ENCODE data around the gene XPNPEP3.

Gene XPNPEP3

DNA sequence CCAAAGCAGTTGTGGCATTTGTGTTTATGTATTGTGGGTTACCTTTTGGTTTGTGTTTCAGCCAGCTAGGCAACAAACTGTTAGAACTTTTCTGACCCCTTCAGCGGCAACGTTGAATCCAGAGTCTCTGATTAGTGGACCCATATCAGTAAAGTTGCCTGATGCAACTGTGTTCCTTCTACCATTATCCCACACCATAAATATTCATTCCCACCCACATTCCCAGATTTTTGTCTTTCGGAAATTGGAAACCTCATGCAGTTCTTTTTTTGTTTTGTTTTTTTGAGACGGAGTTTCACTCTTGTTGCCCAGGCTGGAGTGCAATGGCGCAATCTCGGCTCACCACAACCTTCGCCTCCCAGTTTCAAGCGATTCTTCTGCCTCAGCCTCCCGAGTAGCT, 63.6 kb downstream of the XPNPEP3 start:
- intact Hi-C loops (cut with DNase I): no loop called here
- no peak for DNase-seq

GRCh38 chr22:40922484-40923303, 65.7 kb downstream of the XPNPEP3 start:
- no peak for DNase-seq
- intact Hi-C loops (cut with DNase I): loop anchor here (2.0 kb wide), 1 partner anchor 604 kb away; no protein-coding TSS in a partner anchor

- intact Hi-C loops (cut with DNase I): no loop called here
- no peak for DNase-seq
Measured at GRCh38 chr22:40928657-40929056, 71.7 kb downstream of the XPNPEP3 start.

DNA sequence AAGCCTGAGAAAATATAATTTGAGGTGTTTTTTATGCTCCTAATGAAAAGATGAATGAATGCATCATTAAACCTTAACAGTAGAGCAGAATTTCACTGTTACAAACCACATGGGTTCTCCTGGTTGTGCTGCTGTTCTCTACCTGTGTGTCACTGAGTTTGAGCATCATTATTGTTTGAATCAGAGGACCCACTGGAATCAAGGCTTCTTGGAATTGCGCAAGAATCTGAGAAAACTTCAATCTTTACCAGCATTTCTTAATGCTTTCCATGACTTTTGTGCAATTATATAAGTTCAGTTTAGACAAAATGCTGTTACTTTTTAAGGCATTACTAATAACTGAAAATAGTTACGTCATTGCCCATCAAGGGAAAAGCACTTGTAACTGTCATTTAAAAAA, 75.4 kb downstream of the XPNPEP3 start:
- intact Hi-C loops (cut with DNase I): no loop called here
- DNase-seq: no peak

DNA sequence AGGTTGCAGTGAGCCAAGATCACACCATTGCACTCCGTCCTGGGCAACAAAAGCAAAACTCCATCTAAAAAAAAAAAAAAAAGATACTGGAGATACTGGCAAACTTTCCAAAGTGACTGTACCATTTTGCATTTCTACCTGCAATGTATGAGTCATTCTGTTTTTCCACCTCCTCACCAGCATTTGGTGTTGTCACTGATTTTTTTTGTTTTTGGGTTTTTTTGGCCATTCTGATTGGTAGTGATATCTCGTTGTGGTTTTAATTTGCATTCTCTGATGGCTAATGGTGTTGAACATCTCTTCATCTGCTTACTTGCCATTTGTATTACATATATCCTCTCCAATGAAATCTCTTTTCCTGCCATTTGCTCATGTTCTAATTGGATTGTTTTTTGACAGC, 82.3 kb downstream of the XPNPEP3 start:
- no peak for DNase-seq
- intact Hi-C loops (cut with DNase I): no loop called here

DNA sequence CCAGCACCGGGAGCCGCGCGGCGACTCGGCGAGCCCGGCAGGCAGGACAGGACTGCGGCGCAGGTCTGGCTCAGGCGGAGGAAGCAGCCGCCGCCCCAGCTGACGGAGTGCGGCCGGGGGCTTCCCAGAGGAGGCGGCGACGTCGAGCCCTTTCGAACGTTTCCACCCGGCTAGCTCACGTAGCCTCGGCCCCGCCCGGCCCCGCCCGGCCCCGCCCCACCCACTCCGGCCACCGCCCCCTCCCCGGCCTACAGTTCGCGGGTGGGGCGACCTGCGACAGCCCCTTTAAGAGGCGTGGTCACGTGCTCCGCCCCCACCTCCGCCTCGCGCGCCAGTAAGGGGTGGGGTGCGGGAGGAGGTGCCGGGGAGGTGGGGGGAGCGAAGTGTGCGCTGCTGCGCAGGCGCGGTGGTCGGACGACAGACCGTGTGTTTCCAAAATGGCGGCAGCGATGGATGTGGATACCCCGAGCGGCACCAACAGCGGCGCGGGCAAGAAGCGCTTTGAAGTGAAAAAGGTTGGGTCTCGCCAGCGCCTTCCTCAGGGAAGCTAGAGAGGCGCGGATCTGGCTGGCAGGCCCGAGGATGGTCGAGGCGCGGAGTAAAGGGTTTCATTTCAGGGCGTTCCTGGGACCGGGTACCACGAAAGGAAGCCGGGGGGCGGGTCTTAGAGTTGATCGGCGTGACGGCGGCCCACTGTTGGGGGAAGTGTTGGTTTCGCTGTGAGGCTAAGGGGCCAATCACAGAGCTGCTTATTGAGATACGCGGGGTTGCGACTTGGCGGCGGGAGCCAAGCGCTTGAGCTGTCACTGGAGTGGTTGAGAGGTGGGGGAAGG, 94.2 kb downstream of the XPNPEP3 start, which contains the start of gene RBX1:
Gene RBX1 (plus strand): TSS at position 417 of the 833 bp plus-strand sequence. CDS start 21 bp downstream, at position 438.
- intact Hi-C loops (cut with DNase I): loop anchor here (5.0 kb wide), 2 partner anchors 246 to 431 kb away; partner anchors contain the start of gene TEF

GRCh38 chr22:40951795-40952605, 95.1 kb downstream of the XPNPEP3 start:
- DNase-seq: no peak
- intact Hi-C loops (cut with DNase I): loop anchor here (5.0 kb wide), 2 partner anchors 245 to 430 kb away; partner anchors contain the start of gene TEF

More for the DNA sequence above, 94.2 kb downstream of the XPNPEP3 start, which contains the start of gene RBX1:
- DNase-seq: peak; percentile 96 to 100 (median 98)

DNA sequence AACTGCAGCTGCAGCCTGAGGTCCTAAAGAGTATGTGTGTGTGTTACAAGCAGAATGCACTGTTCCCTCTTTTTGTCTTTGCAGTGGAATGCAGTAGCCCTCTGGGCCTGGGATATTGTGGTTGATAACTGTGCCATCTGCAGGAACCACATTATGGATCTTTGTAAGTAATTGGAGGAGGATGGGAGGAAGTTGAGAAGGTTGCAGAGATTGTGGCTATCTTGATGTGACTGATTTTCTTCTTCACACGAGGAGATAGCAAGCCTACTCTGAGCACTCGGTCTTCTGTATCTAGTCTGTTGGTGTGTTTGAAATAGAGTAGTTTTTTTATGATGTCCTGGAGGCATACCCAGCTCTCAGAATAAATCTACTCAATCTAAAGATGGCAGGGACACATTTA, 96.5 kb downstream of the XPNPEP3 start:
- no peak for DNase-seq
- intact Hi-C loops (cut with DNase I): loop anchor here (5.0 kb wide), 2 partner anchors 244 to 429 kb away; partner anchors contain the start of gene TEF

DNA sequence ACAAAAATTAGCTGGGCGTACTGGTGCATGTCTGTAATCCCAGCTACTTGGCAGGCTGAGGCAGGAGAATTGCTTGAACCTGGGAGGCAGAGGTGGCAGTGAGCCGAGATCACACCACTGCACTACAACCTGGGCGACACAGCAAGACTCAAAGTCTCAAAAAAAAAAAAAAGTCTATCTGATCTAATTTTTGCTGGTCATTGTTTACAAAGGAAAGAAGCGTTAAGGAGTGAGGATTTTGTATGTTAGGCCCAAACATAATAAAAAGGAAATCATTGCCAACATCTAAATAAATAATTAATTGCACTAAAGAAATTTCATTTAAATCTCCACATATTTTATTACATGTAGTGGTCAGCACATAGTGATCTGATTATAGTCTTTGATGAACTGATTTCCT, 97.2 kb downstream of the XPNPEP3 start:
- intact Hi-C loops (cut with DNase I): loop anchor here (5.0 kb wide), 2 partner anchors 243 to 428 kb away; partner anchors contain the start of gene TEF
- DNase-seq: no peak

GRCh38 chr22:40955571-40955970, 98.6 kb downstream of the XPNPEP3 start:
- intact Hi-C loops (cut with DNase I): no loop called here
- DNase-seq: no peak

DNA sequence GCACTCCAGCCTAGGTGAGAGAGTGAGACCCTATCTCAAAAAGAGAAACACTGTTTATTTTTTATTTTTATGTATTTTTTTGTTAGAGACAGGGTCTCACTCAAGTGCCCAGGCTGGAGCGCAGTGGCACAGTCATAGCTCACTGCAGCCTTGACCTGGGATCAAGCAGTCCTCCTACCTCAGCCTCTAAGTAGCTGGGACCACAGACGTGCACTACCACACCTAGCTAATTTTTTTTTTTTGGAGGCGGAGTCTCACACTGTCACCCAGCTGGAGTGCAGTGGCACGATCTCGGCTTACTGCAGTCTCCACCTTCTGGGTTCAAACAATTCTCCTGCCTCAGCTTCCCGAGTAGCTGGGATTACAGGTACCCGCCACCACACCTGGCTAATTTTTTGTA, 100.7 kb downstream of the XPNPEP3 start:
- no peak for DNase-seq
- intact Hi-C loops (cut with DNase I): no loop called here

GRCh38 chr22:40958299-40958698, 101.4 kb downstream of the XPNPEP3 start:
- intact Hi-C loops (cut with DNase I): no loop called here
- no peak for DNase-seq

DNA sequence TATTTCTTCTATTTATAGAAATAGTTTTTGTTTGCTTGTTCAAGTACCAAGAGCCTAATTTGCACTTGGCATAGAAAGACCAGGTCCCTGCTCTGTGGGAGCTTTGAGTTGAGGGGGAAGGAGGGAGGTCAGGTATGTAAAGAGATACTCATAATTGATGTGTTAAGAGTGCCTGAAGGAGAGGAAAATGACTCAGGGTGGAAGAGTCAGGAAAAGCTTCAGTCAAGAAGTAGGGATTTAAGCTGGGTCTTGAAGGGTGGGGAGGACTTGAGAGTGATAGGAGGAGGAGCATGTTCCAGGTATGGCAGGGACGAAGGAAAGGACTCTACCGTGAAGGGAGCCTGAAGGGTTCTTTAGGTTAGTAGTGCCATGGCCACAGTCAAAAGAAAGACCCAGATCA, 103.2 kb downstream of the XPNPEP3 start:
- DNase-seq: no peak
- intact Hi-C loops (cut with DNase I): no loop called here

- intact Hi-C loops (cut with DNase I): no loop called here
- DNase-seq: peak in 1 of 10 donors; percentile 48
Measured at GRCh38 chr22:40965936-40966725, 109.2 kb downstream of the XPNPEP3 start.

DNA sequence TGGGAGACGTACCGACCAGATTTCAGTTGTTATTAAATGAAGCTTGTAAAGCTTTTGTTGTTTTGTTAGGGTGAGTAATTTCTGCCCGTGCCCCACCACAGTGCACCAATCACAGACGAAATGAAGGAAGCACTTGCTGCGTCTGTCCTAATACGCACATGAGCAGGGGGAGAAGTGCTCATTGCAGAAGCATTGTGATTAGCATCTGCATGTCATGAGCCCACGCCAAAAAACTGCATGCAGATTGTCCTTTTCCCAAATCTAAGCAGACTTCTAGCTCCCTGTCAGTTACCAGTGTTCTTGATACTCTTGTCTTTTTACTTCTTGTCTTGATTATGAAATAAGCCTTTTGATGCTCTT, 109.8 kb downstream of the XPNPEP3 start:
- peak in 1 of 10 donors; percentile 55 for DNase-seq
- intact Hi-C loops (cut with DNase I): no loop called here

DNA sequence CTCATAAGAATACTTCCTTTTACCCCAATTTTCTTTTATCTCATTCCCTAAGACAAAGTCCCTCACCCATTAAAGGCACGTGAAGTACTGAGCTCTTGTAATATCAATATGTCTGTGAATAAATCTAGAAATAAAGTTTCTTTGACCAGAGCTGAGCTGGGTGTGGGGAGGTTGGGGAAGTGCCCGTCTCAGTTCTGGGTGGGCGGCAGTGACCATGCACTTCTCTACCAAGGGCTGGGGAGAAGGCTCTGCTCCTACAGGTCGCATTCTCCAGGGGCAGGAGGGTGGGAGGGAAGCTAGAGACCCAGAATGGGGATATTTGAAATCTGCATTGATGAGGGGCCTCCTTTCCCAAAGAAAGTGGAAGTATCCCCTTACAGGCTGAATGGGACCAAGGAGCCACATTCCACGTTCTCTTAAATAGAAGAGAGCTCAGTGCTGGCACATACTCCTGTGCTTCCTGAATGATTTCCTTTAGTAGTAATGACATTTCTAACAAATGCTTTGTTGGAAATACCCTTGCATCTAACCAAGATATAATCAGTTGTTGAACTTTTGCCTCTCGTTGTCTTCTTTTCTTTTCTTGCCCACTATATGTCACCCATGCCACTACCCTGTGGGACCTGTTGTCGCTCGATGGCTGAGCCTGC, 110.3 kb downstream of the XPNPEP3 start:
- intact Hi-C loops (cut with DNase I): no loop called here
- DNase-seq: no peak

- intact Hi-C loops (cut with DNase I): no loop called here
- peak in 1 of 10 donors; percentile 14 for DNase-seq
Measured at GRCh38 chr22:40972587-40972986, 115.6 kb downstream of the XPNPEP3 start.

- peak in 1 of 10 donors; percentile 49 for DNase-seq
- intact Hi-C loops (cut with DNase I): no loop called here
Measured at GRCh38 chr22:40973144-40973543, 116.2 kb downstream of the XPNPEP3 start.

DNA sequence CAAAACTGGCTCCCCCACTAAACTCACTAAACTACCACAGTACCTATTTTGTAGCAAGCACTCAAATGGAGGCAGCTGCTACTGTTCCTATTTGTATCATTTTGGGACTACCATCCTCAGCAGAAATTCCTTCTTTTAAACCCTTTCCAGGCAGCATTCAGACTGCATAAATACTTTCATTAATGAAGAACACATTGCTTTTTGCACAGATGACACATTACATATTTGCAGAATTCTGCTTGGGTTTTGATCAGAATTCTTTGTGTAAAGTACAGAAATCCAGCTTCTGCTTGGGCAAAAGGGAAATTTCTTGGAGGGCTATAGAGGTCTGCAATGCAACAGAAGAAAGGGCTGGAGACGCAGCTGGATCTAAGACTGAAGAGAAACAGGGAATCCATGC, 118.4 kb downstream of the XPNPEP3 start:
- no peak for DNase-seq
- intact Hi-C loops (cut with DNase I): no loop called here
